ENCODE measurements around the gene ADAT1. TPM values are rescaled to one million over a fixed set of nuclear protein-coding genes. Genes with fewer than 3 reads are reported as not detected.

Gene ADAT1
- total RNA-seq, 1 donor from 2014 or later, result 60.9 TPM

DNA sequence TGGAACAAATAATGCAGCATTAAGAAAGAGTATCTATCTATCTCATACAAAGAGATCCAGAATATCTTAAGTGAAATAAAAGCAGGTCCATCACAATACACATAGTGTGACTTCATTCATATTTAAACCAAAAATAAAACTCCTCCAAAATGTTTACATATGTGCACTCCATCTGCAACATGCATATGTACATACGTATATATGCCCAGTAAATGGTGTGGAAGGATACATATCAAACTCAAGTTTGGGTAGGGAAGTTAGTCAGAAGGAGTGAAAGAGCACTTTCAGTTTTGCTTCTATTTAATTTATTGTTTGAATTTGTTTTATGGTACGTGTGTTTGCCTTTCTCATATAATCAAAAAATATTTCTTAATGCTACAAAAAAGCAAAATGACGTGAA is 12.0 kb upstream of the ADAT1 start:
- H3K9me3 Mint-ChIP-seq, result no peaks in the 10 kb centered on the region
- H3K27ac Mint-ChIP-seq, result no peak overlapping the region
- no peak for DNase-seq (ENCODE audit: low spot score)
- peaks cover 64% of the 10 kb centered on the region for H3K36me3 Mint-ChIP-seq (ENCODE audit: low read depth)
- peaks cover 13% of the 10 kb centered on the region for H3K4me1 Mint-ChIP-seq (ENCODE audit: low read depth)
- H3K27me3 Mint-ChIP-seq (ENCODE audit: insufficient read depth), result no peaks in the 10 kb centered on the region
- intact Hi-C loops (cut with micrococcal nuclease), result no loop called here
- no peak overlapping the region for H3K4me3 Mint-ChIP-seq

DNA sequence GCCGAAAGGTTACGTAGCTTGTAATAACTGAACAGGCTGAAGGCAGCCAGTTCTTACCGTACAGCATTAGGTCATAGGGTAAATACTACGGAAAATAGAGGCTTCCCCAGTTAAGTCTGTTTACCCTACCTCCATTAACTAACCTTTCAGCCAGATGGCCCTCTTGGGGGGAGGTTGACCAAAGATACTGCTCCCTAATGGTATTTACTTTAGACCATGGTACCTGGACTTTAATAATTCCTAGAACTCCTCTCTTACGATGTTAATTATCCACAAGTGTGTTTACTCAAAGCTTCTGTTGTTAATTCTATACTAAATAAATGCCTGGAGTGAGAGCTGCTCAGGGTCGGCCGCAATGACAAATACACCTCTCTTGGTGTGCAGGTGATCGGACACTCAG is 9.8 kb upstream of the ADAT1 start:
- no peaks in the 10 kb centered on the region for H3K27me3 Mint-ChIP-seq (ENCODE audit: insufficient read depth)
- no peaks in the 10 kb centered on the region for H3K9me3 Mint-ChIP-seq
- peaks cover 26% of the 10 kb centered on the region for H3K4me1 Mint-ChIP-seq (ENCODE audit: low read depth)
- H3K27ac Mint-ChIP-seq, result no peak overlapping the region
- H3K4me3 Mint-ChIP-seq, result no peak overlapping the region
- no peak for DNase-seq (ENCODE audit: low spot score)
- peaks cover 75% of the 10 kb centered on the region for H3K36me3 Mint-ChIP-seq (ENCODE audit: low read depth)
- intact Hi-C loops (cut with micrococcal nuclease), result no loop called here

DNA sequence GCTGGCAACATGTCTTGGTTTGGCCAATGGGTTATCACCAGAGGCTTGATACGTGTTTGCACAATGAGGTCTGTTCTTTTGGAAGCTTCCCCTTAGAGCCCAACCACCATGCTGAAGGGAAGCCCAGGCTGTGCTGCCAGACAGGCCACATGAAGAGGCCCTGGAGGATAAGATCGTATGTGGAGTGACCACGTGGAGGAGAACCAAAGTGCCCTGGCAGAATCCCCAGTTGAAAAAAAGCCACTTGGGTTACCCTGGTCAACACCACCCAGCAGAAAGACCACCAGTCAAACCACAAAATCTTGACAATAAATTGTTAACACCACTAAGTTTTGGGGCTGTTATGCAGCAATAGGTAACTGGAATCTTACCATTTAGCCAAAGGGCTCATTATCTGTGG is 7.0 kb upstream of the ADAT1 start:
- H3K4me3 Mint-ChIP-seq, result no peak overlapping the region
- no peaks in the 10 kb centered on the region for H3K9me3 Mint-ChIP-seq
- H3K4me1 Mint-ChIP-seq (ENCODE audit: low read depth), result peaks cover 34% of the 10 kb centered on the region
- intact Hi-C loops (cut with micrococcal nuclease), result no loop called here
- H3K36me3 Mint-ChIP-seq (ENCODE audit: low read depth), result peaks cover 78% of the 10 kb centered on the region
- no peak for DNase-seq (ENCODE audit: low spot score)
- no peaks in the 10 kb centered on the region for H3K27me3 Mint-ChIP-seq (ENCODE audit: insufficient read depth)
- no peak overlapping the region for H3K27ac Mint-ChIP-seq

DNA sequence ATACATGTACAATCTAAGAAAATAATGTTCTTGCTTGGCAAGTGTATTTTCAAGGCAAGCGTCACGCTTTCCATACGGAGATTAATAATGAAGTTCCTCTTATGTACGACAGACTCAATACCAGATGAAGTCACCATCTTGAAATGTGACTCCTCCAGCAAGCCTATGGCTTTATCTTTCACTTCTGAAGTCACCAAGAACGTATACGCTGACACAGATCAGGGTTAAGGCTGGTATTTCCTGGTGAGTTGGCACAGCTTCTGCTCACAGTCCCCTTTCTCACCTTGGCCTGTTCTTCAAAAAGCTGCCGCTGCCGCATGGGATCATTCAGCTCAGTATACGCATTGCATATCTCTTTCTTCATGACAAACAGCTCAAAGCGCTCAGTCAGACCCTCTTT is 6.1 kb upstream of the ADAT1 start:
- intact Hi-C loops (cut with micrococcal nuclease), result loop anchor here (10.0 kb wide), 1 partner anchor 644 kb away; the partner anchor contains the start of gene WDR59
- H3K4me3 Mint-ChIP-seq, result no peak overlapping the region
- DNase-seq (ENCODE audit: low spot score), result no peak
- no peaks in the 10 kb centered on the region for H3K9me3 Mint-ChIP-seq
- peak overlapping the region; percentile 84 for H3K27ac Mint-ChIP-seq
- H3K36me3 Mint-ChIP-seq (ENCODE audit: low read depth), result peaks cover 79% of the 10 kb centered on the region
- peaks cover 35% of the 10 kb centered on the region for H3K4me1 Mint-ChIP-seq (ENCODE audit: low read depth)
- H3K27me3 Mint-ChIP-seq (ENCODE audit: insufficient read depth), result no peaks in the 10 kb centered on the region

DNA sequence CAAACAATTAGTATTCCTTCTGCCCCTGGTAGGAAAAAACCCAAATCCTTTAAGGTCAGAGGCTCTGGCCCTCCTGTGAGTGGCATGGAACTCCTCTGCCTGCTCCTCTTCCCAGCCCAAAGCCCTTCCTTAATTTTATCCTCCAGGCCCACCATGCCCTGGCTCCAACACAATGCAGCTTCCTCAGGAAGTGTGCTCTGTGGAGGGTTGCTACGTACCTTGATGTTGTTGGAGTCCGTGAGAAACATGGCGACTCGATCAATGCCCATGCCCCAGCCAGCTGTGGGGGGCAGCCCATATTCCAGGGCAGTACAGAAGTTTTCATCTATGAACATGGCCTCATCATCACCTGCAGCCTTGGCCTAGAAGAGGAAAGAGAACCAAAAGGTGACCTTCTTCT is 5.3 kb upstream of the ADAT1 start:
- no peak for DNase-seq (ENCODE audit: low spot score)
- H3K4me3 Mint-ChIP-seq, result peak overlapping the region; percentile 15
- peaks cover 72% of the 10 kb centered on the region for H3K36me3 Mint-ChIP-seq (ENCODE audit: low read depth)
- H3K27ac Mint-ChIP-seq, result peak overlapping the region; percentile 81
- H3K4me1 Mint-ChIP-seq (ENCODE audit: low read depth), result peaks cover 37% of the 10 kb centered on the region
- H3K27me3 Mint-ChIP-seq (ENCODE audit: insufficient read depth), result no peaks in the 10 kb centered on the region
- intact Hi-C loops (cut with micrococcal nuclease), result loop anchor here (10.0 kb wide), 1 partner anchor 644 kb away; the partner anchor contains the start of gene WDR59
- no peaks in the 10 kb centered on the region for H3K9me3 Mint-ChIP-seq

DNA sequence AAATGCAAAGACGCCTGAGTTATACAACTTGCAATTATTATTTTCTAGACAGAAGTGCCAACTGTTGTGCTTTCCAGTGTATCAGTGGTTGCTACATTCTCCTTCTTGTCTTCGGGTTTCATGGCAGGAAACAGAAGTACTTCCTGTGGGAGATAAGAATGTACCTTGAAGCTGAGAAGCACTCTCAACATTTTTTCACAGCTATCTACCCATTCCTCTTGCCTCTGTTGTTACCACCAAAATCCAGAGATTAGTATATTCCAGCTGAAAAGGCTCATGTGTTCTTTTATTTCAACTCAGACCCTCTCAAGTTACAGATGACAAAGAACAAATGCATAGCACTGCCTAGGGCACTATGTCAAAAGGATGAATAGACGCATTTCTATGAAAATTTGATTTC is 4.8 kb upstream of the ADAT1 start:
- Mint-ChIP-seq H3K4me3 (peak overlapping the region; percentile 15), H3K27me3 (ENCODE audit: insufficient read depth) (no peaks in the 10 kb centered on the region), H3K27ac (peak overlapping the region; percentile 81), H3K36me3 (ENCODE audit: low read depth) (peaks cover 70% of the 10 kb centered on the region), H3K4me1 (ENCODE audit: low read depth) (peaks cover 40% of the 10 kb centered on the region), H3K9me3 (no peaks in the 10 kb centered on the region)
- no peak for DNase-seq (ENCODE audit: low spot score)
- intact Hi-C loops (cut with micrococcal nuclease), result loop anchor here (10.0 kb wide), 1 partner anchor 643 kb away; the partner anchor contains the start of gene WDR59

DNA sequence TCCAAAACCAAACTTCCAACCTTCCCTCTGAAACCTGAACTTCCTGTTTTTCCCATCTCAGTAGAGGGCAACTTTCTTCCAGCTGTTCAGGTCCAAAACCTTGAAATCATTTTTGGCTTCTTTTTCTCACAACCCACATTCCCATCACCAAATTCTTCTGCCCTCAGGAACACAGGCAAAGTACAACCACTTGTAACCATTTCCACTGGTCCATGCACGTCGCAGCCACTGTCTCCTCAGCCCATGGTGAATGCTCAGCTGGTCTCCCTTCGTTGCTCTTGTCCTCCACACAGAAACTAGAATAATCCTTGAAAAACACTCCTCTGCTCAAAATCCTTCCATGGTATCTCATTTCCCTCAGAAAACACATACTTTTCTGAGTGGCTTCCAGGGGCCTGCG is 3.7 kb upstream of the ADAT1 start:
- H3K4me1 Mint-ChIP-seq (ENCODE audit: low read depth), result peaks cover 48% of the 10 kb centered on the region
- H3K27me3 Mint-ChIP-seq (ENCODE audit: insufficient read depth), result no peaks in the 10 kb centered on the region
- H3K4me3 Mint-ChIP-seq, result no peak overlapping the region
- DNase-seq (ENCODE audit: low spot score), result no peak
- no peaks in the 10 kb centered on the region for H3K9me3 Mint-ChIP-seq
- H3K36me3 Mint-ChIP-seq (ENCODE audit: low read depth), result peaks cover 64% of the 10 kb centered on the region
- peak overlapping the region; percentile 19 for H3K27ac Mint-ChIP-seq
- intact Hi-C loops (cut with micrococcal nuclease), result loop anchor here (10.0 kb wide), 1 partner anchor 642 kb away; the partner anchor contains the start of gene WDR59

DNA sequence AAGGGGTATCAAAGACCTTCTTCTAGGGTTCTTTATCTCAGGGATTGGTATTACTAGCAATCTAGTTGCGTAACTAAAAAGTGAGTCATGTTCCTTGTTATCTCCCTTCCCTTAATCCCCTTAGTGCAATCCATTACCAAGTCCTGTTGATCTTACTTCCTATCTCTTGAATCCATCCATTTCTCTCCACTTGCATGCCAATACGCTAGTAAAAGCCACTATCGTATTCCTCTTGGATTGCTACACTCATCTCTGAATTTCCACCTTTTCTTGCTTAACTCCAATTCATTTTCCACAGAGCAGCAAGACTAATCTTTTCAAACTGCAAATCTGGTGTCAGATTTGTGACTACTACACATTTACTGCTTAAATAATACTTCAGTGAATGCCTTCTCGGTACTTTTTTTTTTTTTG is 1.8 kb upstream of the ADAT1 start:
- Mint-ChIP-seq H3K9me3 (no peaks in the 10 kb centered on the region), H3K4me1 (ENCODE audit: low read depth) (peaks cover 65% of the 10 kb centered on the region), H3K36me3 (ENCODE audit: low read depth) (peaks cover 58% of the 10 kb centered on the region), H3K27me3 (ENCODE audit: insufficient read depth) (no peaks in the 10 kb centered on the region), H3K4me3 (no peak overlapping the region), H3K27ac (peak overlapping the region; percentile 9)
- no peak for DNase-seq (ENCODE audit: low spot score)
- intact Hi-C loops (cut with micrococcal nuclease), result loop anchor here (5.0 to 10.0 kb wide), 2 partner anchors 243 to 640 kb away; partner anchors contain the start of gene WDR59

DNA sequence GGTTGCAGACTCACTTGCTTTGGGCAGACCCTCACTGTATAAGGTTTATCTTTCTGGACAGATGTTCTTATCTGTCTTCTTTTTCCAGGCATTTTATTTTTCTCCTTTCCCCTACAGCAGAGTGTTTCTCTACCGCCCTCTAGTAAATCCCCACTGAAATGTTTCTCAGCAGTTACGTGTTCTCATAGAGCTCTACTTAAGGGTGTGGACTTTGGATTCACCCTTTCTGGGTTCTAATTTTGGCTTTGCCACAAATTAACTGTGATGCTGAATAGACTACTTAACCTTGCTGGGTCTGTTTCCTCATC is 2.0 kb downstream of the ADAT1 start:
- no peak for DNase-seq (ENCODE audit: low spot score)
- H3K36me3 Mint-ChIP-seq (ENCODE audit: low read depth), result peaks cover 41% of the 10 kb centered on the region
- no peaks in the 10 kb centered on the region for H3K9me3 Mint-ChIP-seq
- peaks cover 53% of the 10 kb centered on the region for H3K4me1 Mint-ChIP-seq (ENCODE audit: low read depth)
- peak overlapping the region; percentile 61 for H3K27ac Mint-ChIP-seq
- H3K27me3 Mint-ChIP-seq (ENCODE audit: insufficient read depth), result no peaks in the 10 kb centered on the region
- peak overlapping the region; percentile 90 for H3K4me3 Mint-ChIP-seq
- intact Hi-C loops (cut with micrococcal nuclease), result loop anchor here (5.0 to 10.0 kb wide), 2 partner anchors 239 to 636 kb away; partner anchors contain the start of gene WDR59

DNA sequence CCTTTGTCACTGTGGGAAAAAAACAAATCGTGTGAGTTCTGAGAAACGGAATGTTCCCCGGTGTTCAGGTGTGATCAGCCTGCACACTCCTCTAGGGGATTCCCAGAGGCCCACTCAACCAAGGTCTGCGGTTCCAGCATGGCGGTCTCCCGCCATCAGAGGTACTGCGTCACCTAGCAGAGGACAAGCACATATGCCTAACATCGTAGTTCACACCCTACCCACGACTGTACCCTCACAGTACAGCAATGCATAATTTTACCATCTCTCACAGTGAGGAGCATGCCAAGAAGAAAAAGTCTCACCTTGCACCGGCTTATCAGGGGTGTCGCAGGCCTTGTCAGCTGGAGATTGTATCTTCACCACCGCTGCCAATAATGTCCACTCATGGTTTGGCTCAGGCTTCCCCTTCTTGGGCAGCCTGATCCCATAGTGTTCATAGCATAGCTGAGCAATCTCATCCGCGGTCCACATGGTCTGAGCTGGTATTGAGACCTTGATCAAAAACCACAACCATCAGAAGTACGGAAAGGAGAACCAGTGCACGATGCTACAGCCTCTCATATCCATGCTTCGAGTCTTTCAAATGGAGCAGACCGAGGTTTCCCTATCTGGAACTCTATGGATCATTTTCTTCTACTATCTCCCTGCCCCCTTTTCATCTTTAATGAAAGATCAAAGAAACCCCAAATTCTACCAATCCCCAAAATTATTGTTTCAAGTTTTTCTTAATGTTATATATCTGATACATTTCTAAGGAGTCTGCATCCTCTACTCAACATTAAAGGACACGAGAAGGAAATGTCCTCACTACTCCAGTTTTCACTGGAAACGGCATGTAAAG is 2.5 kb downstream of the ADAT1 start:
- Mint-ChIP-seq H3K4me3 (peak overlapping the region; percentile 90), H3K9me3 (no peaks in the 10 kb centered on the region)

DNA sequence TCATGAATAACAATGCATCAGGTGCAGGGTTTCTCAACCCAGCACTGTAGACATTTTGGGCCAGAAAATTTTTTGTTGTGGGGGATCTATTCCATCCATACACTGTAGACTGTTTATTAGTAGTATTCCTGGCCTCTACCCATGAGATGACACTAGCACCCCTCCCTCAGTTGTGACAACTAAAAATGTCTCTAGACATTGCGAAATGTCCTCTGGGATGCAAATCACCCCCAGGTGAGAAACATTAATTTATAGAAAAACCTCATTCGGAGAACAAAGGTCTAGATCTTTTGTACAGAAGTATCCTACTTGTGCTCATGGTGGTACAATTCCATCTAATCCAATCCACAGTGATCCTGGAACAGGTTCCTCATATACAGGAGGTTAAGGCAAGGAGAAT is 4.3 kb downstream of the ADAT1 start:
- H3K27me3 Mint-ChIP-seq (ENCODE audit: insufficient read depth), result no peaks in the 10 kb centered on the region
- DNase-seq (ENCODE audit: low spot score), result no peak
- no peak overlapping the region for H3K27ac Mint-ChIP-seq
- peaks cover 43% of the 10 kb centered on the region for H3K36me3 Mint-ChIP-seq (ENCODE audit: low read depth)
- intact Hi-C loops (cut with micrococcal nuclease), result no loop called here
- peaks cover 50% of the 10 kb centered on the region for H3K4me1 Mint-ChIP-seq (ENCODE audit: low read depth)
- no peak overlapping the region for H3K4me3 Mint-ChIP-seq
- H3K9me3 Mint-ChIP-seq, result no peaks in the 10 kb centered on the region

More for the DNA sequence above, 2.5 kb downstream of the ADAT1 start:
- H3K4me1 Mint-ChIP-seq (ENCODE audit: low read depth), result peaks cover 55% of the 10 kb centered on the region
- no peaks in the 10 kb centered on the region for H3K27me3 Mint-ChIP-seq (ENCODE audit: insufficient read depth)
- H3K36me3 Mint-ChIP-seq (ENCODE audit: low read depth), result peaks cover 38% of the 10 kb centered on the region
- H3K27ac Mint-ChIP-seq, result peak overlapping the region; percentile 61
- no peak for DNase-seq (ENCODE audit: low spot score)
- intact Hi-C loops (cut with micrococcal nuclease), result loop anchor here (5.0 to 10.0 kb wide), 2 partner anchors 238 to 636 kb away; partner anchors contain the start of gene WDR59

DNA sequence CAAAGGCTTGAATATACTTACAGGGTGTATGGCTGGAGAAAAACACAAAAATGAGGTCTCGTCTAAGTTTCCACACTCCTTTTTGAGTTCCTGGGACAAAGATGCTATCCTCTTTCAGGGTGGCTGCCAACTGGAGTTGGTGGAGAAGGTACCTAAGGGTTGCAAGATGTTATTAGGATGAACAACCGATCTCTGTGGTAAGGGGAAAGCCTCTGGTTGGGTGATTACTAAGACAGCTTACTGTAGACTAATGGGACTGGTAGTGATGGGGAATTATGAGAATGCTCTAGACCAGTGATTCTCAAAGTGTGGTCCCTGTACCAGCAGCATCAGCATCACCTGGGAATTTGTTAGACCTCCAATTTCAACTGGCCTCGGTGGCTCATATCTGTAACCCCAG is 6.0 kb downstream of the ADAT1 start:
- intact Hi-C loops (cut with micrococcal nuclease), result no loop called here
- H3K4me3 Mint-ChIP-seq, result no peak overlapping the region
- peaks cover 59% of the 10 kb centered on the region for H3K36me3 Mint-ChIP-seq (ENCODE audit: low read depth)
- H3K9me3 Mint-ChIP-seq, result no peaks in the 10 kb centered on the region
- no peaks in the 10 kb centered on the region for H3K27me3 Mint-ChIP-seq (ENCODE audit: insufficient read depth)
- peak overlapping the region; percentile 25 for H3K27ac Mint-ChIP-seq
- H3K4me1 Mint-ChIP-seq (ENCODE audit: low read depth), result peaks cover 40% of the 10 kb centered on the region
- DNase-seq (ENCODE audit: low spot score), result no peak

DNA sequence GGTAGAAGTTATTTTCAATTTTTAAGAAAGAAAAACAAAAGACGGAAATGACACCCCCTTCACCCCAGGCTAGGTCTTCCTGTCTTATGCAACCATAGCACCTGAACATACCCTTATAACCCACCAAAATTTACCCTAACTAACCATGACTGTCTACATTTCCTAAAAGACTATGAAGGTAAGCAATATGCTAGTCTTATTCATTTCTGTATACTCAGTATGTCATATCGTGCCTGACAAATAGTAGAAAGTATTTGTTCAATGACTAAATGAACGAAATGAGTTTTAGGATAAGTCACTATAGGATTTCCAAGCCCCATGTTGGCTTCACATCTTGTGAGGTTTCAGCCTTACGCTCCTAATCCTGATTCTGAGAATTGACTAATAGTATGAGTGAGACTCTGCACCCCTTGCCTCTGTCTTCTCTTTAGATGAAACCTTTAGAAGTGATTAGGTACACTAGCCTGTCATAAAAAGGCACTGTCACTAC is 6.5 kb downstream of the ADAT1 start:
- DNase-seq (ENCODE audit: low spot score), result no peak
- intact Hi-C loops (cut with micrococcal nuclease), result no loop called here
- Mint-ChIP-seq H3K36me3 (ENCODE audit: low read depth) (peaks cover 60% of the 10 kb centered on the region), H3K4me1 (ENCODE audit: low read depth) (peaks cover 34% of the 10 kb centered on the region), H3K4me3 (peak overlapping the region; percentile 17), H3K9me3 (no peaks in the 10 kb centered on the region), H3K27ac (peak overlapping the region; percentile 25), H3K27me3 (ENCODE audit: insufficient read depth) (no peaks in the 10 kb centered on the region)
